H1 (cell line): ENCODE measurements around the gene SPRR2F. TPM values are rescaled to one million over a fixed set of nuclear protein-coding genes. Genes with fewer than 3 reads are reported as not detected.
A peak's percentile ranks its signal among the peaks of the same experiment; 100 is the strongest.
"Not testable (repeated sequence)": the region's sequence is repeated elsewhere in the genome, so short reads cannot be mapped to it uniquely, and the experiment has no call there.

Experiments used
- CTCF ChIA-PET: fragments of 300-600 bp; sonication (Branson Sonifier 250); formaldehyde crosslinking; loops from one replicate; lab custom pipeline; 2021; ENCODE audit not compliant: partially characterized antibody; lab: Charles Lee
- POLR2A ChIA-PET: fragments of 300-600 bp; sonication (Branson Sonifier 250); formaldehyde crosslinking; loops from one replicate; lab custom pipeline; 2021; ENCODE audit warnings: inconsistent platforms; ENCODE audit not compliant: partially characterized antibody; lab: Charles Lee
- DNase-seq, 2 experiments: peaks; one replicate each; pipeline versions ENCODE4 v3.0.0 to v3.0.0-alpha.2; 2010 to 2022; ENCODE audit warnings: low spot score in 2 of 2, low read depth in 1 of 2, mixed read lengths in 1 of 2
- FAIRE-seq: peaks from 2 replicates; lab custom pipeline; 2011; peaks lifted over from hg19 to GRCh38; lab: Jason Lieb, UNC
- H2AFZ ChIP-seq: 2 replicates; pipeline ENCODE4 v1.8.1; 2012; ENCODE audit warnings: low read length, inconsistent platforms
- H2AK5ac ChIP-seq: 2 replicates; pipeline ENCODE4 v1.6.1; 2013; ENCODE audit warnings: low read depth, low read length
- H2BK120ac ChIP-seq: replicated peaks from 2 replicates; pipeline ENCODE3; 2013; ENCODE audit warnings: low read depth, low read length, inconsistent platforms
- H2BK12ac ChIP-seq: 2 replicates; pipeline ENCODE4 v1.6.1; 2013; ENCODE audit warnings: low read depth, low read length
- H2BK15ac ChIP-seq: 2 replicates; pipeline ENCODE4 v1.6.1; 2013; ENCODE audit warnings: low read length
- H2BK20ac ChIP-seq: 2 replicates; pipeline ENCODE4 v1.6.1; 2013; ENCODE audit warnings: low read length
- H2BK5ac ChIP-seq: 2 replicates; pipeline ENCODE4 v1.6.1; 2013; ENCODE audit warnings: low read depth, low read length
- H3K14ac ChIP-seq: 2 replicates; pipeline ENCODE4 v1.6.1; 2013; ENCODE audit warnings: inconsistent platforms; ENCODE audit not compliant: insufficient read length
- H3K18ac ChIP-seq: 2 replicates; pipeline ENCODE4 v1.6.1; 2013; ENCODE audit warnings: low read length; ENCODE audit errors: extremely low read depth
- H3K23ac ChIP-seq: 2 replicates; pipeline ENCODE4 v1.6.1; 2013; ENCODE audit warnings: inconsistent platforms; ENCODE audit not compliant: insufficient read length
- H3K23me2 ChIP-seq: 2 replicates; pipeline ENCODE4 v1.6.1; 2013; ENCODE audit warnings: low read depth, low read length
- H3K27ac ChIP-seq: 2 replicates; pipeline ENCODE4 v1.6.1; 2011; ENCODE audit warnings: low read depth, low read length, inconsistent platforms
- H3K27me3 ChIP-seq, 4 experiments: replicated peaks in 1 of 4; 1 replicate in 1 of 4; 2 replicates in 3 of 4; pipeline versions ENCODE4 v1.6.1 to v1.8.1; 2011 to 2013; ENCODE audit warnings: low read length in 3 of 4, mild to moderate bottlenecking in 3 of 4, inconsistent platforms in 2 of 4, mixed read lengths in 2 of 4, moderate library complexity in 1 of 4; ENCODE audit not compliant: control insufficient read depth in 3 of 4, insufficient read depth in 3 of 4; ENCODE audit errors: extremely low read depth in 1 of 4
- H3K36me3 ChIP-seq, 4 experiments: 2 replicates each; pipeline versions ENCODE4 v1.6.1 to v1.8.1; 2011 to 2013; ENCODE audit warnings: mild to moderate bottlenecking in 4 of 4, low read length in 3 of 4, moderate library complexity in 2 of 4, control low read depth in 1 of 4, inconsistent platforms in 1 of 4; ENCODE audit not compliant: insufficient read depth in 4 of 4, control insufficient read depth in 2 of 4
- H3K4ac ChIP-seq: replicated peaks from 2 replicates; pipeline ENCODE3; 2013; ENCODE audit warnings: low read length, low read depth, mixed read lengths, inconsistent platforms; ENCODE audit not compliant: insufficient read length
- H3K4me1 ChIP-seq, 4 experiments: replicated peaks in 1 of 4; 1 replicate in 1 of 4; 2 replicates in 3 of 4; pipeline versions ENCODE4 v1.6.1 to v1.8.1; 2011 to 2013; ENCODE audit warnings: low read length in 3 of 4, inconsistent platforms in 2 of 4, mixed read lengths in 1 of 4; ENCODE audit not compliant: insufficient read depth in 4 of 4, control insufficient read depth in 3 of 4
- H3K4me2 ChIP-seq, 2 experiments: 2 replicates each; pipeline versions ENCODE4 v1.6.1 to v1.8.1; 2011 to 2013; ENCODE audit warnings: low read depth in 2 of 2, low read length in 2 of 2, control low read depth in 1 of 2, inconsistent platforms in 1 of 2, mild to moderate bottlenecking in 1 of 2; ENCODE audit not compliant: insufficient read depth in 1 of 2
- H3K4me3 ChIP-seq, 4 experiments: fragments of 200-600, 300-600 bp in 1 of 4; sonication (generic), shearing (Covaris generic), sonication (Bioruptor Twin) in 1 of 4; 2 replicates each; pipeline versions ENCODE4 v1.5.1 to v1.8.1; 2011 to 2016; ENCODE audit warnings: low read length in 4 of 4, low read depth in 3 of 4, control low read depth in 2 of 4, inconsistent platforms in 2 of 4, mild to moderate bottlenecking in 2 of 4, mixed read lengths in 1 of 4, moderate library complexity in 1 of 4; ENCODE audit not compliant: insufficient read depth in 2 of 4; ENCODE audit errors: extremely low read depth in 1 of 4
- H3K56ac ChIP-seq: replicated peaks from 2 replicates; pipeline ENCODE3; 2013; ENCODE audit warnings: low read depth, mild to moderate bottlenecking, mixed read lengths, low read length, inconsistent platforms; ENCODE audit not compliant: insufficient read length
- H3K79me1 ChIP-seq: 2 replicates; pipeline ENCODE4 v1.6.1; 2013; ENCODE audit warnings: low read depth, low read length, control low read depth
- H3K79me2 ChIP-seq, 2 experiments: 2 replicates each; pipeline versions ENCODE4 v1.6.1 to v1.8.1; 2012 to 2013; ENCODE audit warnings: low read length in 2 of 2, mild to moderate bottlenecking in 2 of 2, inconsistent platforms in 1 of 2; ENCODE audit not compliant: insufficient read depth in 2 of 2, control insufficient read depth in 1 of 2
- H3K9ac ChIP-seq, 4 experiments: replicated peaks in 1 of 4; 1 replicate in 1 of 4; 2 replicates in 3 of 4; pipeline versions ENCODE4 v1.6.1 to v1.8.1; 2011 to 2013; ENCODE audit warnings: low read depth in 3 of 4, low read length in 3 of 4, control low read depth in 2 of 4, mild to moderate bottlenecking in 2 of 4, moderate library complexity in 2 of 4, inconsistent platforms in 1 of 4; ENCODE audit errors: extremely low read depth in 1 of 4
- H3K9me3 ChIP-seq, 2 experiments: 2 replicates each; pipeline versions ENCODE4 v1.6.1 to v1.8.1; 2012 to 2013; ENCODE audit warnings: mild to moderate bottlenecking in 2 of 2, moderate library complexity in 2 of 2, control low read depth in 1 of 2, inconsistent platforms in 1 of 2, low read depth in 1 of 2, low read length in 1 of 2, mixed read lengths in 1 of 2; ENCODE audit not compliant: insufficient read depth in 2 of 2
- H4K20me1 ChIP-seq, 2 experiments: replicated peaks in 1 of 2; 2 replicates each; pipeline versions ENCODE3 to v1.8.1; 2011 to 2013; ENCODE audit warnings: inconsistent platforms in 2 of 2, low read length in 2 of 2, mild to moderate bottlenecking in 1 of 2; ENCODE audit not compliant: insufficient read depth in 2 of 2, control insufficient read depth in 1 of 2
- H4K5ac ChIP-seq: 2 replicates; pipeline ENCODE4 v1.6.1; 2013; ENCODE audit warnings: low read length, low read depth, mixed read lengths, inconsistent platforms; ENCODE audit not compliant: insufficient read length
- H4K8ac ChIP-seq: 2 replicates; pipeline ENCODE4 v1.8.0; 2013; ENCODE audit warnings: mild to moderate bottlenecking, moderate library complexity, low read length, inconsistent platforms; ENCODE audit not compliant: insufficient read depth; ENCODE audit errors: extremely low read depth
- H4K91ac ChIP-seq: replicated peaks from 2 replicates; pipeline ENCODE3; 2013; ENCODE audit warnings: low read length, mixed read lengths, inconsistent platforms; ENCODE audit not compliant: insufficient read length
- WGBS, 2 experiments: shearing (Covaris generic) in 1 of 2; methylation state at CpG; one replicate each; pipeline versions ENCODE4 v1.1.6 to v1.1.7; 2013 to 2015; ENCODE audit warnings: low lambda C conversion rate in 2 of 2, mixed read lengths in 2 of 2, inconsistent platforms in 1 of 2, low coverage in 1 of 2, missing lambda C conversion rate in 1 of 2; ENCODE audit not compliant: insufficient replicate concordance in 2 of 2, insufficient coverage in 1 of 2, insufficient read length in 1 of 2; ENCODE audit errors: extremely low coverage in 1 of 2, missing lambda C conversion rate in 1 of 2; 5-methylcytosine and 5-hydroxymethylcytosine counted together
- polyA plus RNA-seq, 7 experiments: library from polyadenylated mRNA; depleted of rRNA in 3 of 7; stranded (reverse) in 5 of 7; unstranded in 2 of 7; fragments of >200 nt in 5 of 7; fragments of 200-250 nt in 2 of 7; gene quantifications; 1 replicate in 5 of 7; 2 replicates in 1 of 7; 4 replicates in 1 of 7; pipeline versions ENCODE4 v1.2.1 to v1.2.3, GENCODE V29; 2011 to 2013; ENCODE audit warnings: missing spikeins in 2 of 7, mixed read lengths in 2 of 7
- total RNA-seq: library from RNA; stranded (reverse); fragmentation: NEBNext Ultra II Directional; extraction: Animal tissue kit (Norgen Biotek cat#: 25700); gene quantifications from 2 replicates; pipeline ENCODE4 v1.2.1, GENCODE V29; 2021

SPRR2F gene
- total and polyA plus RNA-seq, 2 of the 8 experiments (the other 6 are each of a cell fraction or from before 2014, with no cell fraction given), result 0.50 to 1.1 TPM

DNA sequence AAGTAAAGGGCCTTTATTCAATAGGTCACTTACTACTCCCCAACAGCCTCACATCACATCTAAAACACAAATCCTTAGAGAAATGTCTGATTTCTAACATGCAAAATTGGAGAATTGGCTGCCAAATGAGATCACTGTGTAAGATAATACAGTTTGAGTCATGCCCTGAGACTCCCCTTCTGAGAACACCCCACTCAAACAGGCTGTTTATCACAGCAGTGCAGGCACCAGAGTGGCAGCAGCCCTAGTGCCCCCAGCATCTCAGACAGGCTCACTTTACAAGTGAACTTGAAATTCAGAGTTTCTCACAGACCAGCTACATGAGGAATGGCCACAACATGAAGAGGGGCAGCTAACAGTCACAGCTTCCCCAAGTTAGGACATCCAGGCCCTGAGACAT is 1.9 kb upstream of the SPRR2F start:
- H3K36me3 ChIP-seq, H3K9me3 ChIP-seq, H3K4me3 ChIP-seq, H3K79me2 ChIP-seq, H4K8ac ChIP-seq, H3K56ac ChIP-seq, H3K79me1 ChIP-seq, H3K4me2 ChIP-seq, DNase-seq, H2BK20ac ChIP-seq, H4K20me1 ChIP-seq, H2BK15ac ChIP-seq, H3K4ac ChIP-seq, H4K91ac ChIP-seq, H2BK12ac ChIP-seq, H3K9ac ChIP-seq, FAIRE-seq, H3K18ac ChIP-seq, H3K23me2 ChIP-seq, H2BK120ac ChIP-seq, H3K27me3 ChIP-seq, H3K23ac ChIP-seq, CTCF ChIA-PET, H3K4me1 ChIP-seq, H3K14ac ChIP-seq, H2AK5ac ChIP-seq, POLR2A ChIA-PET, H4K5ac ChIP-seq, H3K27ac ChIP-seq, H2BK5ac ChIP-seq: not testable (repeated sequence)
- 0 out of 2 replicates have a peak overlapping the region, but pooled peaks have one; percentile 50 for H2AFZ ChIP-seq

DNA sequence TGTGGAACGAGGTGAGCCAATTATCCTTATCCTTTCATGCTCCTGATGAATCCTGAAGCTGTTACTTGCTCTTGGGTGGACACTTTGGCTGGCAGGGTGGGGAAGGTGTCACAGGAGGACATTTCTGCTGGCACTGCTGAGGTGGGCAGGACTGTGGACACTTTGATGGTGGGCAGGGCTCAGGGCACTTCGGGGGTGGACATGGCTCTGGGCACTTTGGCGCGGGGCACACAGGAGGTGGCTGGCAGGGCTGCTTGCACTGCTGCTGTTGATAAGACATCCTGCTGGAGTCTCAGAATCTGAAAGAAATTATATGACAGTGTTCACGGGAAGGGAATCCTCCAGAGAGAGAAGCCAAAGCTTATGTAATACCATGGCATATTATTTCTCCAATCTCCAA is 862 bp downstream of the SPRR2F start:
- H3K27me3 ChIP-seq, H4K5ac ChIP-seq, H2AK5ac ChIP-seq, H4K8ac ChIP-seq, H2BK120ac ChIP-seq, H2BK5ac ChIP-seq, POLR2A ChIA-PET, H3K79me2 ChIP-seq, H2AFZ ChIP-seq, H3K4ac ChIP-seq, H3K18ac ChIP-seq, H4K91ac ChIP-seq, FAIRE-seq, H3K14ac ChIP-seq, H3K56ac ChIP-seq, H2BK20ac ChIP-seq, H3K4me1 ChIP-seq, H2BK15ac ChIP-seq, H3K9ac ChIP-seq, H3K4me2 ChIP-seq, H3K23me2 ChIP-seq, H4K20me1 ChIP-seq, H3K79me1 ChIP-seq, H2BK12ac ChIP-seq, H3K4me3 ChIP-seq, DNase-seq, H3K36me3 ChIP-seq, H3K27ac ChIP-seq, H3K9me3 ChIP-seq, H3K23ac ChIP-seq: not testable (repeated sequence)
- CTCF ChIA-PET, result interaction anchor here (1.1 to 1.5 kb wide), 4 partner anchors 46 to 242 kb away, joined by 3 to 4 read pairs (median 3); no protein-coding TSS in a partner anchor
- WGBS, 2 experiments, result 84% methylated on average over 5 of the region's 5 CpGs; no CpG with 5 or more reads in 1 of the 2 experiments
